ENCODE results near the gene HMGXB4.

DNA sequence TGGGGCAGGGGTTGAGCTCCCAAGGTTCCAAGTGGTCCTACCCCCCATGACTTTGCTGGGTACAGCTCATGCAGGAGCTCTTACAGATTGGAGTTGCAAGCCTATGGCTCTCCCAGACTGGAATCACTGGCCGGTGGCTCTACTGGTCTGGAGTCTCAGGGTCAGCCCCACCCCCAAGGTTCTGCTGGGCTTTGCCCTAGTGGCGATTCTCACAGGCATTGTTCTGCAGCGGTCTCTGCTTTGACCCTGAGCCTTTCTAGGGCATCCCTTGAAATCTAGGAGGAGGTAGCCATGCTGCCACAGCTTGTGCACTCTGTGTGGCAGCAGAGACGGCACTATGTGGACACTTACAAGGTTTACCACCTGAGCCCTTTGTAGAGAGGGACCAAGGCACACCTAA is 49.3 kb upstream of the HMGXB4 start:
- TF ChIP-seq, protein P1, sequence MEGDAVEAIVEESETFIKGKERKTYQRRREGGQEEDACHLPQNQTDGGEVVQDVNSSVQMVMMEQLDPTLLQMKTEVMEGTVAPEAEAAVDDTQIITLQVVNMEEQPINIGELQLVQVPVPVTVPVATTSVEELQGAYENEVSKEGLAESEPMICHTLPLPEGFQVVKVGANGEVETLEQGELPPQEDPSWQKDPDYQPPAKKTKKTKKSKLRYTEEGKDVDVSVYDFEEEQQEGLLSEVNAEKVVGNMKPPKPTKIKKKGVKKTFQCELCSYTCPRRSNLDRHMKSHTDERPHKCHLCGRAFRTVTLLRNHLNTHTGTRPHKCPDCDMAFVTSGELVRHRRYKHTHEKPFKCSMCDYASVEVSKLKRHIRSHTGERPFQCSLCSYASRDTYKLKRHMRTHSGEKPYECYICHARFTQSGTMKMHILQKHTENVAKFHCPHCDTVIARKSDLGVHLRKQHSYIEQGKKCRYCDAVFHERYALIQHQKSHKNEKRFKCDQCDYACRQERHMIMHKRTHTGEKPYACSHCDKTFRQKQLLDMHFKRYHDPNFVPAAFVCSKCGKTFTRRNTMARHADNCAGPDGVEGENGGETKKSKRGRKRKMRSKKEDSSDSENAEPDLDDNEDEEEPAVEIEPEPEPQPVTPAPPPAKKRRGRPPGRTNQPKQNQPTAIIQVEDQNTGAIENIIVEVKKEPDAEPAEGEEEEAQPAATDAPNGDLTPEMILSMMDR (IDR thresholded peaks at IDR 0.05): no peak
- TF ChIP-seq POLR2A (IDR thresholded peaks at IDR 0.05): no peak
- TF ChIP-seq POLR2AphosphoS5 (IDR thresholded peaks at IDR 0.05): no peak
- TF ChIP-seq EP300 (IDR thresholded peaks at IDR 0.05): no peak

Data from gastroesophageal sphincter (tissue), 3 donors.